Sigmoid colon (tissue), 7 donors: ENCODE measurements around the gene IGF2. TPM values are rescaled to one million over a fixed set of nuclear protein-coding genes. Genes with fewer than 3 reads are reported as not detected.

Source experiments
- DNase-seq: peaks from one replicate; pipeline ENCODE4 v3.0.0-alpha.2; 2019
- H3K27ac ChIP-seq, 4 donors: fragments of 200-600 bp; sonication (generic); one replicate each; pipeline ENCODE4 v1.5.1; 2016 to 2019; ENCODE audit warnings: mild to moderate bottlenecking in 1 of 4
- H3K27me3 ChIP-seq, 3 donors: fragments of 200-600 bp; sonication (generic); one replicate each; pipeline ENCODE4 v1.5.1; 2019; ENCODE audit warnings: mild to moderate bottlenecking in 1 of 3
- H3K36me3 ChIP-seq, 4 donors: fragments of 200-600 bp; sonication (generic); one replicate each; pipeline ENCODE4 v1.5.1; 2016 to 2019
- H3K4me1 ChIP-seq, 4 donors: fragments of 200-600 bp; sonication (generic); one replicate each; pipeline ENCODE4 v1.5.1; 2017 to 2019
- H3K4me3 ChIP-seq, 4 donors: fragments of 200-600 bp; sonication (generic); one replicate each; pipeline ENCODE4 v1.5.1; 2017 to 2019; ENCODE audit warnings: mild to moderate bottlenecking in 2 of 4, moderate library complexity in 1 of 4
- H3K9me3 ChIP-seq, 4 donors: fragments of 200-600 bp in 3 of 4; sonication (generic) in 3 of 4; one replicate each; pipeline versions ENCODE4 v1.5.1 to v1.6.1; 2013 to 2019
- EP300 ChIP-seq, 4 donors: sonication (generic); formaldehyde crosslinking; IDR thresholded peaks; one replicate each; pipeline ENCODE4 v1.6.1; 2017; ENCODE audit warnings: antibody characterized with exemption in 4 of 4
- POLR2A ChIP-seq, 2 donors: fragments of 450-650 bp; IDR thresholded peaks; one replicate each; pipeline ENCODE4 v1.6.1; 2016; ENCODE audit warnings: antibody characterized with exemption in 2 of 2, mild to moderate bottlenecking in 2 of 2, moderate library complexity in 2 of 2
- POLR2AphosphoS5 ChIP-seq, 4 donors: sonication (generic); formaldehyde crosslinking; IDR thresholded peaks; one replicate each; pipeline ENCODE4 v1.6.1; 2017; ENCODE audit warnings: antibody characterized with exemption in 4 of 4
- WGBS, 2 donors: extraction: QIAGEN DNeasy Blood & Tissue Kit; methylation state at CpG; one replicate each; pipeline ENCODE4 v1.1.7; 2013; 5-methylcytosine and 5-hydroxymethylcytosine counted together
- intact Hi-C: fragments of 100-400 bp; cut with DNase I; formaldehyde crosslinking; loops from one replicate; pipeline ENCODE4 v1.15.1; 2023
- polyA plus RNA-seq, 3 donors: library from polyadenylated mRNA; stranded (reverse); fragments of 200-250 nt; gene quantifications; one replicate each; pipeline ENCODE4 v1.2.3, GENCODE V29; 2013
- total RNA-seq, 4 donors: library from RNA; depleted of rRNA; stranded (reverse); fragments of >200 nt; gene quantifications; one replicate each; pipeline ENCODE4 v1.1.0, GENCODE V29; 2016
- TF ChIP-seq, protein P1 (sequence below), 4 experiments: fragments of 450-650 bp in 3 of 4; fragments of 200-600 bp in 1 of 4; IDR thresholded peaks; one replicate each; pipeline ENCODE4 v1.5.1; 2016 to 2019; ENCODE audit warnings: antibody characterized with exemption in 4 of 4, mild to moderate bottlenecking in 3 of 4, moderate library complexity in 2 of 4
- donor health status: healthy with polysubstance abuse.
- donor health status: Bipolar disorder and iron deficiency.
- donor health status: healthy.

Gene IGF2
- total and polyA plus RNA-seq, 7 donors: 1.6 to 63.1 (median 13.9) TPM

DNA sequence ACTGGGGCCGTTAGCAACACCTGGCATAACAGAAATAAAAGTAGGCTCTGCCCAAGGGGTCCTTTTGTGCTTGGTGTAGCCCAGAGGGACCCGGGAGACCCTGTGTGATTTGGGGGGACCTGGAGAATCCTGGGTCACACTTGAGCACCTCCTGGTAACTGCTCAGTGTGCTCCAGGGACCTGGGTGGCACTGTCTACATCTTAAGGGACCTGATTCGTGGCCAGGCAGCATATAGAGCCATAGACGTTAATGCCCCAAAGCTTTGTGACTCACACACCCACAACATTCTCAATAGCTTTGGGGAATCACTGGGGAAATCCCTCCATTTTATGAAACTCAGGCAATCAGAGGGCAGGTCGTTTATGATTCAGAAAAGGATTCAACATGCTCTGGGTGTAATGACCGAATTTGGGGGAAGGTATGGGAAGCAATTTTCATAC is 3.6 kb upstream of the IGF2 start:
- Histone ChIP-seq H3K27ac (no peak overlapping the region), H3K9me3 (no peaks in the 10 kb centered on the region), H3K4me3 (no peak overlapping the region), H3K4me1 (peaks cover 0 to 37% (median 28%) of the 10 kb centered on the region in 4 donors), H3K36me3 (no peaks in the 10 kb centered on the region), H3K27me3 (peaks cover 72 to 99% (median 95%) of the 10 kb centered on the region in 3 donors)
- TF ChIP-seq POLR2A (IDR thresholded peaks at IDR 0.05): no peak
- TF ChIP-seq POLR2AphosphoS5 (IDR thresholded peaks at IDR 0.05): no peak
- no peak for TF ChIP-seq EP300 (IDR thresholded peaks at IDR 0.05)
- TF ChIP-seq, protein P1, sequence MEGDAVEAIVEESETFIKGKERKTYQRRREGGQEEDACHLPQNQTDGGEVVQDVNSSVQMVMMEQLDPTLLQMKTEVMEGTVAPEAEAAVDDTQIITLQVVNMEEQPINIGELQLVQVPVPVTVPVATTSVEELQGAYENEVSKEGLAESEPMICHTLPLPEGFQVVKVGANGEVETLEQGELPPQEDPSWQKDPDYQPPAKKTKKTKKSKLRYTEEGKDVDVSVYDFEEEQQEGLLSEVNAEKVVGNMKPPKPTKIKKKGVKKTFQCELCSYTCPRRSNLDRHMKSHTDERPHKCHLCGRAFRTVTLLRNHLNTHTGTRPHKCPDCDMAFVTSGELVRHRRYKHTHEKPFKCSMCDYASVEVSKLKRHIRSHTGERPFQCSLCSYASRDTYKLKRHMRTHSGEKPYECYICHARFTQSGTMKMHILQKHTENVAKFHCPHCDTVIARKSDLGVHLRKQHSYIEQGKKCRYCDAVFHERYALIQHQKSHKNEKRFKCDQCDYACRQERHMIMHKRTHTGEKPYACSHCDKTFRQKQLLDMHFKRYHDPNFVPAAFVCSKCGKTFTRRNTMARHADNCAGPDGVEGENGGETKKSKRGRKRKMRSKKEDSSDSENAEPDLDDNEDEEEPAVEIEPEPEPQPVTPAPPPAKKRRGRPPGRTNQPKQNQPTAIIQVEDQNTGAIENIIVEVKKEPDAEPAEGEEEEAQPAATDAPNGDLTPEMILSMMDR (IDR thresholded peaks at IDR 0.05): no peak
- 2 to 10% methylated on average over 6 of the region's 6 CpGs for WGBS, 2 donors
- intact Hi-C loops: no loop called here
- DNase-seq: no peak

DNA sequence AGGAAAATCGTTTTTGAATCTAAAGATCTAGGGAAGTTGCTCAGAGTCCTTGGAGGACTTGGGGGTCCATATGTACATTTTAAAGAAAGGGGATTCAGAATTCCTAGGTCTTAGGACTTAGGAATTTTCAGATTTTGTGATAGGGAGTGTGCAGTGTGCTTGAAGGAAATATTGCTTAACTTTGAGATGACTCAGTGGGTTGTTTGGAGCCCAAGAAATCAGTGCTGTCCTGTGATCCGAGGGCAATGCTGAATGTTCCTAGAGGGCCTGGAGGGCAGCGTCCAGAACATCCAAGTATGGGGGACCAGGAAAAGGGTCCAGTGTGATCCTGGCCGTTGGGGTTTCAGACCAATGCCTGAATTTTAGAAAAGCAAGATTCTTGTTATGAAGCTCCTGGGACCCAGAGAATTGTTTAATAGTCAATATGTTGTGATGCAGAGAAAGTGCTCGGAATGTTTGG is 3.1 kb upstream of the IGF2 start:
- TF ChIP-seq, protein P1 (IDR thresholded peaks at IDR 0.05): no peak
- TF ChIP-seq POLR2A (IDR thresholded peaks at IDR 0.05) (no peak), EP300 (IDR thresholded peaks at IDR 0.05) (no peak), POLR2AphosphoS5 (IDR thresholded peaks at IDR 0.05) (no peak)
- peaks cover 75 to 99% (median 95%) of the 10 kb centered on the region in 3 donors for H3K27me3 ChIP-seq
- no peaks in the 10 kb centered on the region for H3K36me3 ChIP-seq
- no peak for DNase-seq
- no peaks in the 10 kb centered on the region for H3K9me3 ChIP-seq
- peaks cover 0 to 42% (median 32%) of the 10 kb centered on the region in 4 donors for H3K4me1 ChIP-seq
- H3K4me3 ChIP-seq: no peak overlapping the region
- WGBS, 2 donors: 15 to 19% methylated on average over 5 of the region's 5 CpGs
- intact Hi-C loops: no loop called here
- no peak overlapping the region for H3K27ac ChIP-seq

DNA sequence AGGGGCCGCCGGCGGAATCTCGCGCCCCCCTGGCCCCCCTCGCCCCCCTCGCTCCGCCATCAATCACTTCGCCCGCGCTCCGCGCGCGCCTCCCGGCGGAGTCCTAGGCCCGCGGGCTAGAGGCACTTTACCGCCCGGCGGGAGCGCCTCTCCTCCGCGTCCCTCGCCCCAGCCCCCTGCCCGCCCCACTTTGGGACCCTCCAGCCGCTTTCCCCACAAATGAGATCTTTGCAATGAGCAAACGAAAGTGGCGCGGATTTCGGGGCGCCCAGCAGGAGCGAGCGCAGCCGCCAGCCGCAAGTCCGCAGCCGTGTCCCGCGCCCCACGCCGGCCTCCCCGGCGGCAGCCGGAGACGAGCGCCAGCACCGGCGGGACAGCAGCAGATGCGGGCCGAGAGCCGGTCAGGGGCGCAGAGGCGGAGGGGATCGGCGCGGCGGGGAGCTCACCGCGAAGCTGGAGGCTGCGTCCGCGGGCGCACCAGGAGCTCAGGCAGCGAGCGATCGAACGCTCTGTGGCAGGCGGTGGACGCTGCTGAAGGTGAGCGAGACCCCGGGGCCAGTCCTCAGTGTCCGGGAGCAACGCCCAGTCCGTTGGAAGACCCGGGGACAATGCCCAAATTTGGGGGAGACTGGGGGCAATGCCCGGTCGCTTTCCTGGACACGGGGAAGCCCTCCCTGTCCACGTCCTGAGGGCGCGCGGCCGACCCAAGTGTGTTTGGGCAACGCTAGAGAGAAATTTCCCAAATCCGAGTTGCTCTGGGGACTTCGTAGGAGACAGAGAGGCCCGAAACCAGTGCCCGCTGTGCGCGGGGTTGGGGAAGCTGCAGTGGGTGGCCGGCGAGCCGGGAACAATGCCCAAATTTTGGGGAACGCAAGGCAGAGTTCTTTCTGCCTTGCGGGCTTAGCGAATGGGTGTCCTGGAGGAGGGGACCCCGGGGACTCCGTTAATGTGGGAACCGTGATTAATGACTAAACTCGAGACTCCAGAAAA is 1.5 kb upstream of the IGF2 start:
- no peak overlapping the region for H3K27ac ChIP-seq
- DNase-seq: no peak
- no peaks in the 10 kb centered on the region for H3K36me3 ChIP-seq
- no peak overlapping the region for H3K4me3 ChIP-seq
- 6 to 10% methylated on average over 102 of the region's 102 CpGs for WGBS, 2 donors
- H3K9me3 ChIP-seq: no peaks in the 10 kb centered on the region
- H3K4me1 ChIP-seq: peaks cover 0 to 44% (median 35%) of the 10 kb centered on the region in 4 donors
- TF ChIP-seq, protein P1 (IDR thresholded peaks at IDR 0.05): no peak
- TF ChIP-seq POLR2A (IDR thresholded peaks at IDR 0.05) (no peak), EP300 (IDR thresholded peaks at IDR 0.05) (no peak), POLR2AphosphoS5 (IDR thresholded peaks at IDR 0.05) (no peak)
- intact Hi-C loops: no loop called here
- peaks cover 66 to 99% (median 84%) of the 10 kb centered on the region in 3 donors for H3K27me3 ChIP-seq

DNA sequence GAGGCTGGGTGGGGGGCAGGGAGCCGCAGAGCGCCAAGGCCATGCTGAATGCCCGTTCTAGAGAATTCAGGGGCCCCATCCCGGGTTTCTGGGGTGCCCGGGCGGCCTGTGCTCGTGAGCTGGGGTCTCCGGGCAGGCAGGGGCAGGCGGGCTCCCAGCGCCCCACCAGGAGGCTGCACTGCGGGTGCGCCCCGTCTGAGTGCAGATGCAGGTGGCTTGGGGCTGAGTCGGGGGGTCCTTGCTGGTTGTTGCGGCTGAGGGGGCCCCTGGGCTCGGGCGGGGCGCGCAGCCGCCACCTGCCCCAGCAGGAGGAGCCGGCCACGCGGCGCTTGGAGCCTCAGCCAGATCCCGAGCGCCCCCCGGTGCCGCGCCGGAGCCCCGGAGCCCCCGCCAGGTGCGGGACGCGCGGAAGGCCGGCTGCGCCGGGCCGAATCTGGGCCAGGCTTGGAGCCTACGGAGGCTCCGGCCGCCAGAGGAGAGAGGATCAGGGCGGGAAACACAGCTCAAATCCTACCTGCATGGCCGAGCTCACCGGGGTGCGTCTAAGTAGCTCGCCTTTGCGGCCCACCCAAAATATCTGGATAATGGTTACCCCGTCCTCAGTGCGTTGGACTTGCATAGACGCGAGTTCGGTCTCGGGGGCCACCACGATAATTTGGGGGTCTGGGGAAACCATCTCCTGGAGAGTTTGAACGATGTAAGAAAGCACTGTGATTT is 590 bp upstream of the IGF2 start:
- TF ChIP-seq POLR2AphosphoS5 (IDR thresholded peaks at IDR 0.05) (no peak), POLR2A (IDR thresholded peaks at IDR 0.05) (no peak), EP300 (IDR thresholded peaks at IDR 0.05) (no peak)
- TF ChIP-seq, protein P1 (IDR thresholded peaks at IDR 0.05): no peak
- Histone ChIP-seq H3K4me3 (no peak overlapping the region), H3K4me1 (peaks cover 0 to 44% (median 35%) of the 10 kb centered on the region in 4 donors), H3K9me3 (no peaks in the 10 kb centered on the region), H3K27me3 (peaks cover 58 to 95% (median 78%) of the 10 kb centered on the region in 3 donors), H3K36me3 (no peaks in the 10 kb centered on the region), H3K27ac (no peak overlapping the region)
- 3 to 5% methylated on average over 57 of the region's 57 CpGs for WGBS, 2 donors
- no peak for DNase-seq
- intact Hi-C loops: no loop called here
